Keratinocyte (primary cell): ENCODE results near the gene RERE.

ENCODE experiments used
- CTCF ChIP-seq, 3 experiments: IDR thresholded peaks in 1 of 3; conservative IDR thresholded peaks in 1 of 3; optimal IDR thresholded peaks in 1 of 3; 2 replicates in 2 of 3; 3 replicates in 1 of 3; pipeline versions ENCODE3 to v1.5.1; 2011; ENCODE audit warnings: low read length in 3 of 3, mild to moderate bottlenecking in 3 of 3, moderate library complexity in 2 of 3, control low read depth in 1 of 3, inconsistent platforms in 1 of 3; ENCODE audit not compliant: insufficient read depth in 2 of 3; ENCODE audit errors: extremely low read depth in 1 of 3
- EZH2 ChIP-seq: IDR thresholded peaks from one replicate; pipeline ENCODE4 v1.6.1; 2012; ENCODE audit warnings: inconsistent platforms, mild to moderate bottlenecking, low read length, moderate library complexity

DNA sequence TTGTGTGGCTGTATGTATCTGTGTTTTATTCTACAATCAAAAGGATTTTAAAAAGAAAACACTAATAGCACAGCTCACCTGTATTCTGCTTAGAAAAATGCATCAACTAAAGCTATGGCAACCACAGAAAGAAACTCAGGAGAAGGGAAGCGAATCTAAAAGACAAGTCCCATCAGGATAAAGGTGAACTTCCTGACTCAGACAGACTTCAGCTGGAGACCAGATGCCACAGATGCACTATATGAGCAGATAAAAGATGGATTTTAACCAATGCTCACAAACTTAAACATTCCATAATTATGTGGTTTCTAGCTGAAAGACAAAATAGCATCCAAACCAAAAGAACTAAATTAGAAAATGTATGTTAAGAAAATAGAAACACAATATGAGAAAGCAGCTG lies 231.0 kb downstream of the RERE start:
- no peak for TF ChIP-seq EZH2
- no peak for TF ChIP-seq CTCF (optimal IDR thresholded peaks at IDR 0.05 in 1 of 3, IDR thresholded peaks at IDR 0.05 in 1 of 3, conservative IDR thresholded peaks at IDR 0.05 in 1 of 3; ENCODE audit: extremely low read depth in 1 of 3, insufficient read depth in 2 of 3, low read length in 3 of 3)
